Measurements from ENCODE around the gene MTFP1. TPM values are rescaled to one million over a fixed set of nuclear protein-coding genes. Genes with fewer than 3 reads are reported as not detected.

MTFP1 gene
- total RNA-seq, 1 experiment from 2014 or later: 86.9 TPM

GRCh38 chr22:30474121-30474520 lies 48.6 kb downstream of the MTFP1 start:
- Histone ChIP-seq H3K36me3 (ENCODE audit: insufficient read depth, low read length, poor library complexity, severe bottlenecking) (no peaks in the 10 kb centered on the region), H3K27ac (ENCODE audit: low read depth, low read length, poor library complexity, severe bottlenecking) (no peak overlapping the region), H3K4me3 (ENCODE audit: low read depth, low read length, poor library complexity, severe bottlenecking) (no peak overlapping the region), H3K9me3 (ENCODE audit: low read depth, low read length, poor library complexity, severe bottlenecking) (no peaks in the 10 kb centered on the region), H3K4me1 (ENCODE audit: insufficient read depth, low read length, poor library complexity, severe bottlenecking) (no peaks in the 10 kb centered on the region), H3K27me3 (replicated peaks; ENCODE audit: insufficient read depth, low read depth, low read length, poor library complexity) (no peaks in the 10 kb centered on the region)
- ChIA-PET POLR2A (ENCODE audit: low non-redundant PET) (no interaction called here), CTCF (no interaction called here)
- BruUV-seq (replicated peaks): no TSS peak
- intact Hi-C loops (cut with micrococcal nuclease; ENCODE audit: unreplicated experiment): no loop called here
- DNase-seq (ENCODE audit: low spot score): no peak
- TF ChIP-seq, protein P1, sequence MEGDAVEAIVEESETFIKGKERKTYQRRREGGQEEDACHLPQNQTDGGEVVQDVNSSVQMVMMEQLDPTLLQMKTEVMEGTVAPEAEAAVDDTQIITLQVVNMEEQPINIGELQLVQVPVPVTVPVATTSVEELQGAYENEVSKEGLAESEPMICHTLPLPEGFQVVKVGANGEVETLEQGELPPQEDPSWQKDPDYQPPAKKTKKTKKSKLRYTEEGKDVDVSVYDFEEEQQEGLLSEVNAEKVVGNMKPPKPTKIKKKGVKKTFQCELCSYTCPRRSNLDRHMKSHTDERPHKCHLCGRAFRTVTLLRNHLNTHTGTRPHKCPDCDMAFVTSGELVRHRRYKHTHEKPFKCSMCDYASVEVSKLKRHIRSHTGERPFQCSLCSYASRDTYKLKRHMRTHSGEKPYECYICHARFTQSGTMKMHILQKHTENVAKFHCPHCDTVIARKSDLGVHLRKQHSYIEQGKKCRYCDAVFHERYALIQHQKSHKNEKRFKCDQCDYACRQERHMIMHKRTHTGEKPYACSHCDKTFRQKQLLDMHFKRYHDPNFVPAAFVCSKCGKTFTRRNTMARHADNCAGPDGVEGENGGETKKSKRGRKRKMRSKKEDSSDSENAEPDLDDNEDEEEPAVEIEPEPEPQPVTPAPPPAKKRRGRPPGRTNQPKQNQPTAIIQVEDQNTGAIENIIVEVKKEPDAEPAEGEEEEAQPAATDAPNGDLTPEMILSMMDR (conservative IDR thresholded peaks at IDR 0.05; ENCODE audit: low read depth, low read length): no peak
- TF ChIP-seq EZH2 (IDR thresholded peaks at IDR 0.05; ENCODE audit: borderline replicate concordance, low read depth, low read length, poor library complexity, severe bottlenecking): no peak

DNA sequence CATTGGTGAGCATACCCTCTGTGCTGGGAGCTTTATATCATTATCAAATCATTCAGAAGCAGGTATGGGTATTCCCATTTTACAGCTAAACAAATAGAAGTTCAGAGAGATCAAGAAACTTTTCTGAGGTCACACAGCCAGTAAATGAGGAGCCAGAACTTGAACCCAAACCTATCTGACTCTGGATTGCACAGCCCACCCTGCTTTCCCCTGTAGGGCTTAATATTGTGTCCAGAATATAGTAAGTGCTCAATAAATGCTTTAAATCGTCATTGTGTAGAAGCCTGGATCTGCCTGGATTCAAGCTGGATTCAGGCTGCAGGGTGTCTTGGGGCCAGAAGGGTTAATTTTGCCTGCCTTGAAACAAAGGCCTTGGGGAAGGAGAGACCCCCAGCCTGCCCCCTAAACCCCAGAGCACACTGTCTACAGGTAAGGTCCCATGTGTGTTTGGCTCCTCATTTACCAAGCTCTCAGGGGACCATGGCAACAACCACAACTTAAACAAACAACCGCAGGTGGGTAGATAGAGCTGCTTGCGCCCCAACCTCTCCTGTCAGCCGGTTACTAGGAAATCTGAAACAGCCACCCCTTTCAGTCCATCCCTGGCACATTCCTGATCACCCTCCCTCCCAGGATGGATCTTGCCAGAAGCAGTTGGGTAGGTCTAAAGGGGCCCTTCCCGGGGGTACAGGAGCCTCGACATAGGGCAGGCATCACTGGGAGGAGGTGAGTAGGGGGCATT lies 49.3 kb downstream of the MTFP1 start:
- Histone ChIP-seq H3K4me1 (ENCODE audit: insufficient read depth, low read length, poor library complexity, severe bottlenecking) (no peaks in the 10 kb centered on the region), H3K27me3 (replicated peaks; ENCODE audit: insufficient read depth, low read depth, low read length, poor library complexity) (no peaks in the 10 kb centered on the region), H3K4me3 (ENCODE audit: low read depth, low read length, poor library complexity, severe bottlenecking) (no peak overlapping the region), H3K36me3 (ENCODE audit: insufficient read depth, low read length, poor library complexity, severe bottlenecking) (no peaks in the 10 kb centered on the region), H3K27ac (ENCODE audit: low read depth, low read length, poor library complexity, severe bottlenecking) (no peak overlapping the region), H3K9me3 (ENCODE audit: low read depth, low read length, poor library complexity, severe bottlenecking) (no peaks in the 10 kb centered on the region)
- no peak for DNase-seq (ENCODE audit: low spot score)
- POLR2A ChIA-PET (ENCODE audit: low non-redundant PET): no interaction called here
- no TSS peak for BruUV-seq (replicated peaks)
- no peak for TF ChIP-seq EZH2 (IDR thresholded peaks at IDR 0.05; ENCODE audit: borderline replicate concordance, low read depth, low read length, poor library complexity, severe bottlenecking)
- TF ChIP-seq, protein P1 (conservative IDR thresholded peaks at IDR 0.05; ENCODE audit: low read depth, low read length): no peak
- intact Hi-C loops (cut with micrococcal nuclease; ENCODE audit: unreplicated experiment): no loop called here
- CTCF ChIA-PET: no interaction called here

Other genes starting within 250 kb of the MTFP1 start
- gene LIF, start 179.0 kb upstream of the MTFP1 start, total RNA-seq (2021): 0.24 and 0.59 TPM in 2 replicates
- gene OSM, start 158.9 kb upstream of the MTFP1 start, total RNA-seq (2021): not detected in 2 replicates
- 2.0 and 5.5 TPM in 2 replicates for gene CASTOR1, start 136.3 kb upstream of the MTFP1 start, total RNA-seq (2021)
- 8.4 and 10.6 TPM in 2 replicates for gene TBC1D10A, start 98.8 kb upstream of the MTFP1 start, total RNA-seq (2021)
- 346 and 366 TPM in 2 replicates for gene SF3A1, start 68.9 kb upstream of the MTFP1 start, total RNA-seq (2021)
- 5.7 and 6.0 TPM in 2 replicates for gene CCDC157, start 68.8 kb upstream of the MTFP1 start, total RNA-seq (2021)
- 18.9 and 22.4 TPM in 2 replicates for gene RNF215, start 38.4 kb upstream of the MTFP1 start, total RNA-seq (2021)
- gene SEC14L2, start 28.8 kb upstream of the MTFP1 start, total RNA-seq (2021): 14.4 and 19.4 TPM in 2 replicates
- not detected in 2 replicates for gene SEC14L3, start 46.2 kb downstream of the MTFP1 start, total RNA-seq (2021)
- not detected in 2 replicates for gene SEC14L4, start 79.9 kb downstream of the MTFP1 start, total RNA-seq (2021)
- not detected in 2 replicates for gene SEC14L6, start 121.0 kb downstream of the MTFP1 start, total RNA-seq (2021)
- 0.58 and 0.83 TPM in 2 replicates for gene GAL3ST1, start 148.9 kb downstream of the MTFP1 start, total RNA-seq (2021)
- gene PES1, start 166.1 kb downstream of the MTFP1 start, total RNA-seq (2021): 151 and 175 TPM in 2 replicates
- gene TCN2, start 181.4 kb downstream of the MTFP1 start, total RNA-seq (2021): 7.3 and 9.8 TPM in 2 replicates
- 2.4 and 3.3 TPM in 2 replicates for gene SLC35E4, start 210.0 kb downstream of the MTFP1 start, total RNA-seq (2021)
- 5.2 and 5.4 TPM in 2 replicates for gene DUSP18, start 242.1 kb downstream of the MTFP1 start, total RNA-seq (2021)